ENCODE measurements around the gene DGKB. TPM values are rescaled to one million over a fixed set of nuclear protein-coding genes. Genes with fewer than 3 reads are reported as not detected.

The DGKB gene
- total RNA-seq, 2 experiments from 2014 or later, result not detected

- CTCF ChIA-PET, result no interaction called here
Measured at GRCh38 chr7:14622559-14622958, 280.0 kb downstream of the DGKB start.

GRCh38 chr7:14606101-14606500, 296.4 kb downstream of the DGKB start:
- CTCF ChIA-PET, result no interaction called here
- POLR2A ChIA-PET, result no interaction called here

More at GRCh38 chr7:14622559-14622958, 280.0 kb downstream of the DGKB start:
- POLR2A ChIA-PET, result no interaction called here

GRCh38 chr7:14604606-14605005, 297.9 kb downstream of the DGKB start:
- ChIA-PET CTCF (no interaction called here), POLR2A (no interaction called here)

- ChIA-PET POLR2A (no interaction called here), CTCF (no interaction called here)
Measured at GRCh38 chr7:14602851-14603250, 299.7 kb downstream of the DGKB start.

GRCh38 chr7:14600766-14601367, 301.7 kb downstream of the DGKB start:
- ChIA-PET POLR2A (no interaction called here), CTCF (no interaction called here)

GRCh38 chr7:14598978-14599377, 303.6 kb downstream of the DGKB start:
- POLR2A ChIA-PET, result no interaction called here

GRCh38 chr7:14596421-14596820, 306.1 kb downstream of the DGKB start:
- ChIA-PET POLR2A (no interaction called here), CTCF (no interaction called here)

More at GRCh38 chr7:14598978-14599377, 303.6 kb downstream of the DGKB start:
- CTCF ChIA-PET, result no interaction called here

- ChIA-PET CTCF (no interaction called here), POLR2A (no interaction called here)
Measured at GRCh38 chr7:14590206-14590605, 312.3 kb downstream of the DGKB start.

GRCh38 chr7:14585232-14585631, 317.3 kb downstream of the DGKB start:
- ChIA-PET POLR2A (no interaction called here), CTCF (no interaction called here)

GRCh38 chr7:14583518-14583917, 319.0 kb downstream of the DGKB start:
- ChIA-PET CTCF (no interaction called here), POLR2A (no interaction called here)

GRCh38 chr7:14582010-14582409, 320.5 kb downstream of the DGKB start:
- ChIA-PET CTCF (no interaction called here), POLR2A (no interaction called here)

- ChIA-PET CTCF (no interaction called here), POLR2A (no interaction called here)
Measured at GRCh38 chr7:14579971-14580370, 322.6 kb downstream of the DGKB start.

- ChIA-PET POLR2A (no interaction called here), CTCF (no interaction called here)
Measured at GRCh38 chr7:14576578-14576977, 326.0 kb downstream of the DGKB start.

- POLR2A ChIA-PET, result no interaction called here
- CTCF ChIA-PET, result no interaction called here
Measured at GRCh38 chr7:14570750-14571607, 331.6 kb downstream of the DGKB start.

GRCh38 chr7:14552060-14552459, 350.5 kb downstream of the DGKB start:
- CTCF ChIA-PET, result no interaction called here
- POLR2A ChIA-PET, result no interaction called here

GRCh38 chr7:14551310-14551709, 351.2 kb downstream of the DGKB start:
- ChIA-PET POLR2A (no interaction called here), CTCF (no interaction called here)

GRCh38 chr7:14542624-14543023, 359.9 kb downstream of the DGKB start:
- ChIA-PET CTCF (no interaction called here), POLR2A (no interaction called here)

GRCh38 chr7:14521183-14521582, 381.4 kb downstream of the DGKB start:
- ChIA-PET CTCF (no interaction called here), POLR2A (no interaction called here)

GRCh38 chr7:14510268-14510667, 392.3 kb downstream of the DGKB start:
- ChIA-PET POLR2A (no interaction called here), CTCF (no interaction called here)

- POLR2A ChIA-PET, result no interaction called here
Measured at GRCh38 chr7:14507617-14508016, 394.9 kb downstream of the DGKB start.

GRCh38 chr7:14505906-14506305, 396.6 kb downstream of the DGKB start:
- ChIA-PET CTCF (no interaction called here), POLR2A (no interaction called here)

More at GRCh38 chr7:14507617-14508016, 394.9 kb downstream of the DGKB start:
- CTCF ChIA-PET, result no interaction called here

GRCh38 chr7:14504134-14504533, 398.4 kb downstream of the DGKB start:
- ChIA-PET POLR2A (no interaction called here), CTCF (no interaction called here)

Data from activated CD8-positive, alpha-beta memory T cell treated with anti-CD3 and anti-CD28 coated beads for 36 hours (primary cell).